Measurements from ENCODE around the gene VAMP1. TPM values are rescaled to one million over a fixed set of nuclear protein-coding genes. Genes with fewer than 3 reads are reported as not detected.

The VAMP1 gene
- total and polyA plus RNA-seq, 10 of the 15 experiments (the other 5 are each of a cell fraction or from before 2014, with no cell fraction given): 4.8 to 123 (median 27.5) TPM

- TF ChIP-seq SPI1 (IDR thresholded peaks at IDR 0.05; ENCODE audit: borderline replicate concordance, insufficient read depth, low read depth, low read length) (peak; percentile 23; the same call in 1 of the 2 replicates), REST (IDR thresholded peaks at IDR 0.05; ENCODE audit: low read depth, low read length) (no peak), CREM (IDR thresholded peaks at IDR 0.05; ENCODE audit: low read depth) (peak; percentile 58; the same call in 1 of the 2 replicates), EP300 (IDR thresholded peaks at IDR 0.05; ENCODE audit: borderline replicate concordance in 1 of 2, control insufficient read depth in 1 of 2, low read depth in 2 of 2, low read length in 2 of 2) (peak; percentile 18 to 46; a peak in 1 of 4 replicates), TBL1XR1 (IDR thresholded peaks at IDR 0.05; ENCODE audit: low read depth, low read length) (no peak), SUPT20H (IDR thresholded peaks at IDR 0.05; ENCODE audit: borderline replicate concordance, control insufficient read depth, low read depth, low read length) (no peak), POLR2A (IDR thresholded peaks at IDR 0.05; ENCODE audit: low read depth, low read length) (peak; percentile 82), JUND (IDR thresholded peaks at IDR 0.05; ENCODE audit: low read depth, low read length) (no peak), EGR1 (IDR thresholded peaks at IDR 0.05; ENCODE audit: borderline replicate concordance in 1 of 2, low read depth in 2 of 2, low read length in 2 of 2) (peak in 1 of 2 experiments; percentile 65; a peak in 2 of 3 replicates), ZNF687 (IDR thresholded peaks at IDR 0.05) (peak; percentile 71), ATF7 (IDR thresholded peaks at IDR 0.05; ENCODE audit: low read depth) (peak; percentile 16; the same call in 1 of the 2 replicates), NFXL1 (IDR thresholded peaks at IDR 0.05; ENCODE audit: borderline replicate concordance) (no peak), SUZ12 (IDR thresholded peaks at IDR 0.05; ENCODE audit: unreplicated experiment) (no peak), HDGF (IDR thresholded peaks at IDR 0.05) (no peak), FOS (IDR thresholded peaks at IDR 0.05; ENCODE audit: borderline replicate concordance, extremely low read depth, insufficient read length) (no peak), TAF1 (IDR thresholded peaks at IDR 0.05; ENCODE audit: borderline replicate concordance, low read depth, low read length) (peak; percentile 91), RUNX3 (IDR thresholded peaks at IDR 0.05; ENCODE audit: low read length) (no peak), KAT2A (conservative IDR thresholded peaks at IDR 0.05; ENCODE audit: control insufficient read depth, low read depth, low read length) (no peak), CREB1 (IDR thresholded peaks at IDR 0.05; ENCODE audit: low read depth) (no peak), TCF7 (IDR thresholded peaks at IDR 0.05; ENCODE audit: borderline replicate concordance) (no peak), ZBED1 (IDR thresholded peaks at IDR 0.05; ENCODE audit: borderline replicate concordance) (no peak), NFYB (IDR thresholded peaks at IDR 0.05; ENCODE audit: insufficient read depth, low read depth, low read length) (no peak), IKZF1 (conservative IDR thresholded peaks at IDR 0.05) (peak; percentile 96), FOXK2 (IDR thresholded peaks at IDR 0.05) (no peak)
Observed at GRCh38 chr12:6451348-6452244, 18.9 kb downstream of the VAMP1 start, which contains the start of gene TAPBPL (continued).
